ENCODE measurements around the gene EML1. TPM values are rescaled to one million over a fixed set of nuclear protein-coding genes. Genes with fewer than 3 reads are reported as not detected.

The EML1 gene
- total RNA-seq, 2 experiments from 2014 or later: not detected

DNA sequence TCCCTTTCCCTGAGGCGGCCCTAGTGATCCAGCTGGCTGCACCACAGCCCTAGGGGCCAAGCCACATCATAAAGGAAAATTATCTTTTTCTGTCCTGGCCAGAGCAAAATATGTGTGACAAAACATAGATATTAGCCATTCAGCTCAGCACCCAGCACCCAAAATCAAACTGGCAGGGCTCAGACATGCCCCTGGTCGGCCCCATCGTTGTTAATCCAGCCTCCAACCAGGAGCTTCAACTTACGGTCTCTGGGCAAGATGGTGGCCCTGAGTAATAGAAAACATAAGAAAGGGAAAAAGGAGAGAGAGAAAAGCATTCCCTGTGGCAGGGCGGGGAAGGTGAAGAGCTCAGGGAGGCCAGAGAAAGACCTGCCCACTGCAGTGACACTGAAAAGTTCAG is 111.9 kb downstream of the EML1 start:
- Histone ChIP-seq H4K20me1 (ENCODE audit: insufficient read depth, low read length) (no peaks in the 10 kb centered on the region), H3K9me3 (ENCODE audit: low read length) (no peaks in the 10 kb centered on the region), H3K9me2 (ENCODE audit: insufficient read depth, low read length) (no peaks in the 10 kb centered on the region), H3K79me2 (ENCODE audit: insufficient read depth, low read depth, low read length) (no peaks in the 10 kb centered on the region), H3K4me2 (ENCODE audit: low read length) (no peak overlapping the region), H3K36me3 (ENCODE audit: insufficient read depth, low read length) (no peaks in the 10 kb centered on the region), H3K27ac (ENCODE audit: low read depth, low read length, poor library complexity, severe bottlenecking) (no peak overlapping the region), H3K4me3 (ENCODE audit: low read depth, low read length, poor library complexity, severe bottlenecking) (no peak overlapping the region), H3K4me1 (ENCODE audit: insufficient read depth, low read length, poor library complexity, severe bottlenecking) (no peaks in the 10 kb centered on the region), H2AFZ (ENCODE audit: low read length) (no peak overlapping the region)
- BruUV-seq (replicated peaks): no TSS peak
- intact Hi-C loops (cut with micrococcal nuclease; ENCODE audit: unreplicated experiment): no loop called here
- ChIA-PET CTCF (ENCODE audit: unreplicated experiment) (no interaction called here), POLR2A (interaction anchor here (0.7 to 0.8 kb wide), 2 partner anchors 10 to 1461 kb away, joined by 3 to 5 read pairs; no protein-coding TSS in a partner anchor)
- no peak for DNase-seq (ENCODE audit: low spot score)
- TF ChIP-seq, protein P1, sequence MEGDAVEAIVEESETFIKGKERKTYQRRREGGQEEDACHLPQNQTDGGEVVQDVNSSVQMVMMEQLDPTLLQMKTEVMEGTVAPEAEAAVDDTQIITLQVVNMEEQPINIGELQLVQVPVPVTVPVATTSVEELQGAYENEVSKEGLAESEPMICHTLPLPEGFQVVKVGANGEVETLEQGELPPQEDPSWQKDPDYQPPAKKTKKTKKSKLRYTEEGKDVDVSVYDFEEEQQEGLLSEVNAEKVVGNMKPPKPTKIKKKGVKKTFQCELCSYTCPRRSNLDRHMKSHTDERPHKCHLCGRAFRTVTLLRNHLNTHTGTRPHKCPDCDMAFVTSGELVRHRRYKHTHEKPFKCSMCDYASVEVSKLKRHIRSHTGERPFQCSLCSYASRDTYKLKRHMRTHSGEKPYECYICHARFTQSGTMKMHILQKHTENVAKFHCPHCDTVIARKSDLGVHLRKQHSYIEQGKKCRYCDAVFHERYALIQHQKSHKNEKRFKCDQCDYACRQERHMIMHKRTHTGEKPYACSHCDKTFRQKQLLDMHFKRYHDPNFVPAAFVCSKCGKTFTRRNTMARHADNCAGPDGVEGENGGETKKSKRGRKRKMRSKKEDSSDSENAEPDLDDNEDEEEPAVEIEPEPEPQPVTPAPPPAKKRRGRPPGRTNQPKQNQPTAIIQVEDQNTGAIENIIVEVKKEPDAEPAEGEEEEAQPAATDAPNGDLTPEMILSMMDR (conservative IDR thresholded peaks at IDR 0.05; ENCODE audit: low read length): no peak
- TF ChIP-seq EZH2phosphoT487 (IDR thresholded peaks at IDR 0.05; ENCODE audit: borderline replicate concordance, low read depth, low read length): no peak

- TF ChIP-seq, protein P1 (conservative IDR thresholded peaks at IDR 0.05; ENCODE audit: low read length): no peak
- TF ChIP-seq EZH2phosphoT487 (IDR thresholded peaks at IDR 0.05; ENCODE audit: borderline replicate concordance, low read depth, low read length): no peak
- BruUV-seq (replicated peaks): no TSS peak
- Histone ChIP-seq H3K9me3 (ENCODE audit: low read length) (no peaks in the 10 kb centered on the region), H3K4me2 (ENCODE audit: low read length) (no peak overlapping the region), H3K79me2 (ENCODE audit: insufficient read depth, low read depth, low read length) (no peaks in the 10 kb centered on the region), H3K4me1 (ENCODE audit: insufficient read depth, low read length, poor library complexity, severe bottlenecking) (no peaks in the 10 kb centered on the region), H4K20me1 (ENCODE audit: insufficient read depth, low read length) (no peaks in the 10 kb centered on the region), H3K36me3 (ENCODE audit: insufficient read depth, low read length) (no peaks in the 10 kb centered on the region), H3K27ac (ENCODE audit: low read depth, low read length, poor library complexity, severe bottlenecking) (no peak overlapping the region), H2AFZ (ENCODE audit: low read length) (no peak overlapping the region), H3K4me3 (ENCODE audit: low read depth, low read length, poor library complexity, severe bottlenecking) (no peak overlapping the region), H3K9me2 (ENCODE audit: insufficient read depth, low read length) (no peaks in the 10 kb centered on the region)
- no peak for DNase-seq (ENCODE audit: low spot score)
- POLR2A ChIA-PET: no interaction called here
- CTCF ChIA-PET (ENCODE audit: unreplicated experiment): no interaction called here
- intact Hi-C loops (cut with micrococcal nuclease; ENCODE audit: unreplicated experiment): no loop called here
Observed at GRCh38 chr14:99907761-99908652, 114.8 kb downstream of the EML1 start.

- H2AFZ ChIP-seq (ENCODE audit: low read length): no peak overlapping the region
Observed at GRCh38 chr14:99908653-99909250, 115.5 kb downstream of the EML1 start.

More at GRCh38 chr14:99908653-99909250, 115.5 kb downstream of the EML1 start:
- ChIA-PET POLR2A (no interaction called here), CTCF (ENCODE audit: unreplicated experiment) (no interaction called here)
- Histone ChIP-seq H3K4me3 (ENCODE audit: low read depth, low read length, poor library complexity, severe bottlenecking) (no peak overlapping the region), H3K79me2 (ENCODE audit: insufficient read depth, low read depth, low read length) (no peaks in the 10 kb centered on the region), H3K36me3 (ENCODE audit: insufficient read depth, low read length) (no peaks in the 10 kb centered on the region), H3K4me1 (ENCODE audit: insufficient read depth, low read length, poor library complexity, severe bottlenecking) (no peaks in the 10 kb centered on the region), H3K9me2 (ENCODE audit: insufficient read depth, low read length) (no peaks in the 10 kb centered on the region), H3K9me3 (ENCODE audit: low read length) (no peaks in the 10 kb centered on the region), H3K4me2 (ENCODE audit: low read length) (no peak overlapping the region), H3K27ac (ENCODE audit: low read depth, low read length, poor library complexity, severe bottlenecking) (no peak overlapping the region), H4K20me1 (ENCODE audit: insufficient read depth, low read length) (no peaks in the 10 kb centered on the region)
- DNase-seq (ENCODE audit: low spot score): no peak
- no peak for TF ChIP-seq EZH2phosphoT487 (IDR thresholded peaks at IDR 0.05; ENCODE audit: borderline replicate concordance, low read depth, low read length)
- TF ChIP-seq, protein P1 (conservative IDR thresholded peaks at IDR 0.05; ENCODE audit: low read length): no peak
- BruUV-seq (replicated peaks): no TSS peak
- intact Hi-C loops (cut with micrococcal nuclease; ENCODE audit: unreplicated experiment): no loop called here
